ENCODE results near the gene MED15. TPM values are rescaled to one million over a fixed set of nuclear protein-coding genes. Genes with fewer than 3 reads are reported as not detected.
A peak's percentile ranks its signal among the peaks of the same experiment; 100 is the strongest.

Gene MED15
- total RNA-seq, 1 donor from 2014 or later, result 20.5 TPM

DNA sequence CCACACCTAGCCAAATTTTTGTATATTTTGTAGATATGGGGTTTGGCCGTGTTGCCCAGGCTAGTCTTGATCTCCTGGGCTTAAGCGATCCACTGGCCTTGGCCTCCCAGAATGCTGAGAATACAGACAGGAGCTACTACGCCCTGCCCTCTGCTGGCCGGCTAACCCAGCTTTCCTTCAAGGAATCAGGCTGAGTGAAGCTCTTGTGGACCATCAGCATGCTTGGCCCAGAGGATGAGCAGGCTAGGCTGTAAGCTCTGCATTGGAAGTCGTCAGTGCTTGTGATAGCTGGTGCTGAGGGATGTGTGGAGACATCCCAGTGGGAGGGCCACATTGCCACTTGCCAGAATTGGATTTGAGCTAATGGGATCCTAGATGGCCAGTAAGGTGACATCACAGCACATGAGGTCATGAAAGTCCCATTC, 60.6 kb downstream of the MED15 start:
- FAIRE-seq, result peak; percentile 81
- no peak overlapping the region for H3K4me3 ChIP-seq (ENCODE audit: low read depth, low read length)
- peaks cover 49% of the 10 kb centered on the region for H3K36me3 ChIP-seq (ENCODE audit: control insufficient read depth, insufficient read depth, low read length)
- no peaks in the 10 kb centered on the region for H3K27me3 ChIP-seq (ENCODE audit: control insufficient read depth, insufficient read depth, low read length)
- TF ChIP-seq, protein P1, sequence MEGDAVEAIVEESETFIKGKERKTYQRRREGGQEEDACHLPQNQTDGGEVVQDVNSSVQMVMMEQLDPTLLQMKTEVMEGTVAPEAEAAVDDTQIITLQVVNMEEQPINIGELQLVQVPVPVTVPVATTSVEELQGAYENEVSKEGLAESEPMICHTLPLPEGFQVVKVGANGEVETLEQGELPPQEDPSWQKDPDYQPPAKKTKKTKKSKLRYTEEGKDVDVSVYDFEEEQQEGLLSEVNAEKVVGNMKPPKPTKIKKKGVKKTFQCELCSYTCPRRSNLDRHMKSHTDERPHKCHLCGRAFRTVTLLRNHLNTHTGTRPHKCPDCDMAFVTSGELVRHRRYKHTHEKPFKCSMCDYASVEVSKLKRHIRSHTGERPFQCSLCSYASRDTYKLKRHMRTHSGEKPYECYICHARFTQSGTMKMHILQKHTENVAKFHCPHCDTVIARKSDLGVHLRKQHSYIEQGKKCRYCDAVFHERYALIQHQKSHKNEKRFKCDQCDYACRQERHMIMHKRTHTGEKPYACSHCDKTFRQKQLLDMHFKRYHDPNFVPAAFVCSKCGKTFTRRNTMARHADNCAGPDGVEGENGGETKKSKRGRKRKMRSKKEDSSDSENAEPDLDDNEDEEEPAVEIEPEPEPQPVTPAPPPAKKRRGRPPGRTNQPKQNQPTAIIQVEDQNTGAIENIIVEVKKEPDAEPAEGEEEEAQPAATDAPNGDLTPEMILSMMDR (IDR thresholded peaks at IDR 0.05; ENCODE audit: insufficient read depth, low read length, severe bottlenecking), result peak; percentile 54
- no peak for DNase-seq (ENCODE audit: low read depth)

DNA sequence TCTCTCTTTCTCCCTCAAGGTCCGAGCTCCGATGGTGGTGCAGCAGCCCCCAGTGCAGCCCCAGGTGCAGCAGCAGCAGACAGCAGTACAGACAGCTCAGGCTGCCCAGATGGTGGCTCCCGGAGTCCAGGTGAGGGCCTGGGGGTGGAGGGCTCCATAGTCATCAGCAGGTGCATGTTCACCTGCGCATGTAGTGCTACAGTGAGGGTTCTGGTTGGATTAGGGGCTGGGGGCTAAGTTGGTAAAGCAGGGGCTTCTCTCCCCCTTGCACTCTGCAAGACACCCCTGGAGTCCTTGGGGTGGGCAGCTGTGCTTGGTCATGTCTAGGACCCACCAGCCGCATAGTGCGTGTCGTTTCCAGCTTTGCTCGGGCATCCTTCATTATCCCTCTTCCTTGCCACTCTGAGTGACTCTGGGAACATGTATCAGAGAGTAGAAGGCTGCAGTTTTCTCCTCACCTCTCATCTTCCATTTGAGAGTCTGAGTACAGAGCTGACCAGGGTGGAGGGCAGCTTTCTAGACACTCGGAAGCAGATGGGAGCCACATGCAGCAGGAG, 61.2 kb downstream of the MED15 start:
- TF ChIP-seq, protein P1 (IDR thresholded peaks at IDR 0.05; ENCODE audit: insufficient read depth, low read length, severe bottlenecking), result no peak
- FAIRE-seq, result no peak
- Histone ChIP-seq H3K27me3 (ENCODE audit: control insufficient read depth, insufficient read depth, low read length) (no peaks in the 10 kb centered on the region), H3K36me3 (ENCODE audit: control insufficient read depth, insufficient read depth, low read length) (peaks cover 51% of the 10 kb centered on the region), H3K4me3 (ENCODE audit: low read depth, low read length) (no peak overlapping the region)
- DNase-seq (ENCODE audit: low read depth), result no peak

DNA sequence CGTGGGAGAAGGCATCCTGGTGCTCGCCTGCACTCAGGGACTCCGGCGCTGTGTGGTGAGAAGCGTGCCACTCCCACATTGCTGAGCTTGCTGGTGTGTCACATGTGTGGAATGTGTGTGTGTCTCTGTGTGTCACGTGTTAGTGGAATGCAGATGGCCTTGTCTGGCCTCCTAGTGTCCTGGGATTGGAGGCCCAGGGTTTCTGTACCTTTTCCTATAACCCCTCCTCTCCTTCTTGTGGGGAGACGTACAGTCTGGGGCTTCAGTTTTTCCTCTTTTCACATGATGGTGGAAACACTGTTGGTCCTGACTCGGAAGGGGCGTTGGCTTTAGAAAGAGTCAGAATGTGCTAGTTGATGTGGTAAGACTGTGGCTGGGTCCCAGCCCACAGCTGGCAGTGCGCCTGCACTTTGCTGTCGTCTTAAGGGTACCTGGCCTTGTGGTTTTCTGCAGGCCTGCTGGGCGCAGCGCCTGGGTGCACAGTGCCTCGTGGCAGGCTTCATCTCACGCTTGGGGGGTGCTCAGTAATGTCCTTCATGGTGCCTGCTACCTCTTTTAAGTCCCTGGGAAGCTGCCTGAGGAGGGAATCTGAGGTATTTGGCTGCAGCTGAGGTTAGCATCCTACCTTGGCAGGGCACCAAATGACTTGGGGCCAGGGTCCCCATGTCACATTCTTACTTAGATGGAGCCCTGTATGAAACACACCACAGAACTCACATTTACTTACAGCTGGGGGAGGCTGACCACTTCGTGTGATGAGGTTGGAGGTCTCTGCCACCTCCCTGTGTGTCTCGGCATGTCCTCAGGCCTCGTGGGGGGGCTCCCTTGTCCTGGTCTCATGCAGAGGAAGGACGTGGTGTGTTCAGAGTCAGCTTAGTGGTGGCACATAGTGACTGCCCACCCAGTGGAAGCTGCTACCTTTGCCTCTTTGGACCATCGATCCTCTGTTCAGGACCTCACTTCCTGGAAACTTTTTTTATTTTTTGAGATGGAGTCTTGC, 61.9 kb downstream of the MED15 start:
- FAIRE-seq (peak; percentile 99), DNase-seq (ENCODE audit: low read depth) (peak; percentile 91)
- peaks cover 58% of the 10 kb centered on the region for H3K36me3 ChIP-seq (ENCODE audit: control insufficient read depth, insufficient read depth, low read length)
- no peaks in the 10 kb centered on the region for H3K27me3 ChIP-seq (ENCODE audit: control insufficient read depth, insufficient read depth, low read length)
- TF ChIP-seq, protein P1 (IDR thresholded peaks at IDR 0.05; ENCODE audit: insufficient read depth, low read length, severe bottlenecking), result no peak
- no peak overlapping the region for H3K4me3 ChIP-seq (ENCODE audit: low read depth, low read length)

DNA sequence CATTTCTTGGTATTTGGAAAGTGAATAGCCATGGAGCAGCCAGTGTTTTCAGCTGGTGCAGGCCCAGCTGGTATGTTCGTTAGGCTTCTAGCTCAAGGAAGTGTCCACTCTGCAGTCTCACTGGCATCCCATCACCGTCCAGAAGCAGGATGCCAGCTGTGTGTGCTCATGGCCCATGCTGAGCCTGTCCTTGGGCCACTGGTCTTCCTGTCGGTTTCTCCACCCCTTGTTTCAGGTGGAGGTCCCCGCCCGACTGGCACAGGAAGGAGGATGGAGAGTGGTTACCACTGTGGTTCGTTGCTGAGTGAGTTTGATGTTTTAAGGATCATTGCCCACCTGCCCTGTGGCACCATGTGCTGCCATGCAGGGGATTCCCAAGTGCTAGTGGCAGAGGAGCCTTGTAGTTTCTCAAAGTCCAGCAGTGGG, 63.7 kb downstream of the MED15 start:
- Histone ChIP-seq H3K36me3 (ENCODE audit: control insufficient read depth, insufficient read depth, low read length) (peaks cover 61% of the 10 kb centered on the region), H3K27me3 (ENCODE audit: control insufficient read depth, insufficient read depth, low read length) (no peaks in the 10 kb centered on the region), H3K4me3 (ENCODE audit: low read depth, low read length) (no peak overlapping the region)
- TF ChIP-seq, protein P1 (IDR thresholded peaks at IDR 0.05; ENCODE audit: insufficient read depth, low read length, severe bottlenecking), result no peak
- DNase-seq (ENCODE audit: low read depth) (no peak), FAIRE-seq (no peak)

DNA sequence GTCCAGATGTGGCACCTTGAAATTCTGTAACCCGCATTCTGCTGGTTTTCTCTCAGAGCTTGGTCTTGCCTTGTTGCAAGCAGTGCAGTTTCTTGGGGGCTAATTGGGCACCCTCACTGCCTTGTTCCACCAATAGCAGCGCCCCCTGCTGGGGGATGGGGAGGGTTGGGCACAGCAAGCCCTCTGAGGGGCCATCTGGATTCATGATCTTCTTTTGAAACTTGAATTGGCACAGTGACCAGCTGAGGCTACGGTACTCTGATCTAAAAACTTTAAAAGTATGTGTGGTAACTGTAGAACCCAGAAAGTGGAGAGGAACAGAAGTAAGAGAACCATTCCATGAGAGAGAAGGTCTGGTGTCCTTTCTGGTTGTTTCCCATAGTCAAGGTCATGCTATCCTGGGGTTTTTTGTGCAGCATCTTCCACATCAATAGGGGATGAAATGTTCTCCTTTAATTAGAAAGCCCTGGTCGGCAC, 64.2 kb downstream of the MED15 start:
- FAIRE-seq, result no peak
- peaks cover 61% of the 10 kb centered on the region for H3K36me3 ChIP-seq (ENCODE audit: control insufficient read depth, insufficient read depth, low read length)
- no peak overlapping the region for H3K4me3 ChIP-seq (ENCODE audit: low read depth, low read length)
- no peak for DNase-seq (ENCODE audit: low read depth)
- TF ChIP-seq, protein P1 (IDR thresholded peaks at IDR 0.05; ENCODE audit: insufficient read depth, low read length, severe bottlenecking), result peak; percentile 83
- no peaks in the 10 kb centered on the region for H3K27me3 ChIP-seq (ENCODE audit: control insufficient read depth, insufficient read depth, low read length)

All from bronchial epithelial cell (primary cell).